GM12875 (cell line): ENCODE data around the gene TMPRSS9.
A peak's percentile ranks its signal among the peaks of the same experiment; 100 is the strongest.

Experiments used
- H3K4me3 ChIP-seq: one replicate; pipeline ENCODE4 v1.5.1; 2011; ENCODE audit warnings: low read depth, low read length, control low read depth
- TF ChIP-seq, protein P1 (sequence below): IDR thresholded peaks from 2 replicates; pipeline ENCODE4 v1.5.1; 2011; ENCODE audit warnings: low read depth, mild to moderate bottlenecking, control low read depth, inconsistent platforms, low read length, moderate library complexity, borderline replicate concordance; ENCODE audit not compliant: insufficient read depth

TMPRSS9 gene

GRCh38 chr19:2425622-2426581, 65.8 kb downstream of the TMPRSS9 start:
- TF ChIP-seq, protein P1, sequence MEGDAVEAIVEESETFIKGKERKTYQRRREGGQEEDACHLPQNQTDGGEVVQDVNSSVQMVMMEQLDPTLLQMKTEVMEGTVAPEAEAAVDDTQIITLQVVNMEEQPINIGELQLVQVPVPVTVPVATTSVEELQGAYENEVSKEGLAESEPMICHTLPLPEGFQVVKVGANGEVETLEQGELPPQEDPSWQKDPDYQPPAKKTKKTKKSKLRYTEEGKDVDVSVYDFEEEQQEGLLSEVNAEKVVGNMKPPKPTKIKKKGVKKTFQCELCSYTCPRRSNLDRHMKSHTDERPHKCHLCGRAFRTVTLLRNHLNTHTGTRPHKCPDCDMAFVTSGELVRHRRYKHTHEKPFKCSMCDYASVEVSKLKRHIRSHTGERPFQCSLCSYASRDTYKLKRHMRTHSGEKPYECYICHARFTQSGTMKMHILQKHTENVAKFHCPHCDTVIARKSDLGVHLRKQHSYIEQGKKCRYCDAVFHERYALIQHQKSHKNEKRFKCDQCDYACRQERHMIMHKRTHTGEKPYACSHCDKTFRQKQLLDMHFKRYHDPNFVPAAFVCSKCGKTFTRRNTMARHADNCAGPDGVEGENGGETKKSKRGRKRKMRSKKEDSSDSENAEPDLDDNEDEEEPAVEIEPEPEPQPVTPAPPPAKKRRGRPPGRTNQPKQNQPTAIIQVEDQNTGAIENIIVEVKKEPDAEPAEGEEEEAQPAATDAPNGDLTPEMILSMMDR: no peak
- H3K4me3 ChIP-seq: peak overlapping the region; percentile 81

- TF ChIP-seq, protein P1: no peak
- H3K4me3 ChIP-seq: peak overlapping the region; percentile 81
Measured at GRCh38 chr19:2426611-2427428, 66.8 kb downstream of the TMPRSS9 start.

- TF ChIP-seq, protein P1: no peak
- peak within 1 kb of the TSS; percentile 81 for H3K4me3 ChIP-seq
Measured at GRCh38 chr19:2427429-2428320, 67.6 kb downstream of the TMPRSS9 start, which contains the start of gene TIMM13. Gene TIMM13, minus strand, starts transcription at chr19:2427586. Its CDS starts 53 bp downstream, at chr19:2427533.

DNA sequence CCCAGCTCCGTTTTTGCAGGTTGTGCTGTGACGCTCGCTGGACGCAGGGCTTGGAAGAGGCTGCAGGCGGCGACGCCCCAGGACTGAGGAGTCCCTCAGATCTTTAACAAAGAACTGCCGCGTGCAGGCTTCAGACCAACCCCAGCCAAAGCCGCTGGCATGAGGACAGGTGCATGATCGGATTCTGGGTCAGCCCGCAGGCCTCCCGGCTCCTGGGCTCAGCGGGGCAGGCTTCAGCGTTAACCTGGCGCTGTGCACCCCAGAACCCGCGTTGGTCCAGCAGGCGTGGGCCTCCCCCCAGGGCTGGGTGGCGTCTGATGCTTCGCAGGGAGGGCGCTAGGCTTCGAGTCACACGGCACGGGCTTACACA, 68.2 kb downstream of the TMPRSS9 start:
- no peak overlapping the region for H3K4me3 ChIP-seq
- TF ChIP-seq, protein P1: no peak

- H3K4me3 ChIP-seq: no peak overlapping the region
- TF ChIP-seq, protein P1: no peak
Measured at GRCh38 chr19:2428756-2429711, 69.0 kb downstream of the TMPRSS9 start.
